Measurements from ENCODE around the gene DPP4. TPM values are rescaled to one million over a fixed set of nuclear protein-coding genes. Genes with fewer than 3 reads are reported as not detected.

The DPP4 gene
- total RNA-seq, 2 donors from 2014 or later = 2.4 to 5.1 TPM

DNA sequence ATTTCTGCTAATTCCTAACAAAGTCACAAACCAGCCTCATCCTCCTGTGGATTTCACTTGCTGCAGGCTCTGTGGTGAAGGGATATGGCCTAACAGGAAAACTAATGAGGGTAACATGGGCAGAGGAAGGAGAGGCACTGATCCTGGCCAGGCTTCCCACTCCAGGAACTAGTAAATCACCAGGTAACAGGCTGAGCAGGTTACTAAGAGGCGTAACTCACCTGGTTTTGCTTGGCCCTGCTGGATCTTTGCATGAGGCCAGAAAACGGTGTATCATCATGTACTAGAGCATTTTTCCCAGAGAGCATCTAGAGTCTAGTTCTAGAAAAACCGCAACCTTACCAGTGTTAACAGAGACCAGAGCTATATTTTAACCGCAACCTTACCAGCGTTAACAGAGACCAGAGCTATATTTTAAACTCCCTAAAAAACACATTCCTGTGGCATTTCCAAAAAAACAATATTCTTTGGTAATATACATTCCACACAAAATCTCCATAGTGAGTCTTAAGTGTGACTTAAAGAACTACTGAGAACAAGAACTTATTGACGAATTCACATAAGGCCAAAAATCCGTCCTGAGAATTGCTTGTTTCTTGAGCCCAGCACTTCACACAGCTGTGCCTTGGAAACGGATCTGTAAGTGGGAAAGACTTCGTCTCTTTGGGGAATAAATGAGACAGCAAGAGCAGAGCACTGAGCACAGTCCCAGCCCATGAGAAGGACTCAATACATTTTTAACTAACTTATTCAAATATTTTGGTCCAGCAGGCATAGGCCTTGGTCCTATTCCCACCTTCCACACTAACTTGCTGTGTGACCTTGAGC lies 43.4 kb downstream of the DPP4 start:
- no peak for DNase-seq (ENCODE audit: low spot score)
- intact Hi-C loops (cut with DNase I) = loop anchor here in 1 of 2 donors (1.0 kb wide), 1 partner anchor 34 kb away; no protein-coding TSS in a partner anchor

DNA sequence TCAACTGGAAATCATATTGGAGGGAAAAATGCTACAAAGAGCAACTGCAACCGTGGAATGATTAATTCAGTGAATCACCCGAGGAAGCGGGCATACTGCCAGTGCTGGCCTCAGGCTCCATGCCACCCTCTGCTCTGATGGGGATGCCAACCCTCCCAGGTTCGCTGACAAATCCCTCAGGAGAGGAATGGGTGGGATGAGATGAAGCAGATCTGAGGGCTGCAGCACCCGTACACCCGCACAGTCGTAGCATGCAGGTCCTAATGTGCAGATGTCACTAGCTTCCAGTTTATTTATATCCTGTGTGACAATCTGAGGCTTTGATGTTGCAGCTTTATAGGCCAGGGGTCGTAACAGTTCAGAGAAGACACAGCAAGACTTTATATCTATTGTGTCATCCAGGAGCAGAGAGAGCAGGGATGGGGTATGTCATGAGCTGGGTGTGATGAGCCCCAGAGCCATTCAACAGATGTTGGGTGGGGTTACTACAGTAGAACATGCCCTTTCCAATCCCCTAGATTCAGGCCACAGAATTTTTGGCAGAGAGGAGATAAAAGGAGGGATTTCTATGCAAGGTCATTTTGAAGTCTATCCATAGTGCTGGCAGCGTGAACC lies 44.6 kb downstream of the DPP4 start:
- peak; percentile 68 for DNase-seq (ENCODE audit: low spot score)
- intact Hi-C loops (cut with DNase I) = no loop called here

GRCh38 chr2:162028511-162028910 lies 45.5 kb downstream of the DPP4 start:
- no peak for DNase-seq (ENCODE audit: low spot score)
- intact Hi-C loops (cut with DNase I) = no loop called here

DNA sequence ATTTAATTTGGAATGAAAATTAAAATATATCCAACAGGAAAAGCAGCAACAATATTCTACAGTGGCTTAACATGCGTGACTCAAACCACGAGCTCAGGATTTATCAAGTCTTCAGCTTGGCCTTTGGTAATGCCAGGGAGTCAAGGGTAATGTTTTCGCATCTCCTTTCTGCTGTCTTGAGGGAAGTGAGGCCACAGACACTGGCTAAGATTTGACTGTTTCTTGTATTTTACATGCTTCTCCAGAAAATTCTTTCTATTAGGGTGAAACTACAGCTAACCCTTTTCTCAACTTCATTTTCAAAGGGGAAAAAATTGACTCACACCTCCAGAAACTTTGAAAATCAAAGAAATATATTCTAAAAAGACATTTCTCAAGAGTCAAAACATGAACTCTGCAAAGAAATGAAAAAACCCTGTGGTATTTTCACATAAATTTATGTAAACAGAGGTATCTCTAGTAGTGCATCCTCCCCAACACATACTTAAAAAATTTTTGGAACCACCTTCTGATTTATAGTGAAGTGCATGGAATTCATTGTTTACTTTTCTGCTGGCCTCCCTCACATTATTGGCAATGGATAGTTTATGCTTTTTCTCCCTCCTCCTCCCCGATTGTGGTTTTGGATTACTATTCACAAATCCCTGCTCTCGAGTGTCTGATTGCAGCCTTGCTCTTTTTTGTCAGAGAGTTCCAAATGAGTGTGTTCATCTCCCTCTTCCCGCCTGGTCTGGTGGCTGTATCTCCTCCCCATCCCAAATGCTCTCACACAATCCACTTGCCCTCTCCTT lies 48.7 kb downstream of the DPP4 start:
- intact Hi-C loops (cut with DNase I) = no loop called here
- DNase-seq (ENCODE audit: low spot score) = no peak

GRCh38 chr2:162022290-162022945 lies 51.6 kb downstream of the DPP4 start:
- intact Hi-C loops (cut with DNase I) = no loop called here

GRCh38 chr2:162021516-162022058 lies 52.4 kb downstream of the DPP4 start:
- intact Hi-C loops (cut with DNase I) = no loop called here
- DNase-seq (ENCODE audit: low spot score) = no peak

More at GRCh38 chr2:162022290-162022945, 51.6 kb downstream of the DPP4 start:
- no peak for DNase-seq (ENCODE audit: low spot score)

- intact Hi-C loops (cut with DNase I) = no loop called here
- DNase-seq (ENCODE audit: low spot score) = no peak
Measured at GRCh38 chr2:162018530-162018929, 55.5 kb downstream of the DPP4 start.

- no peak for DNase-seq (ENCODE audit: low spot score)
- intact Hi-C loops (cut with DNase I) = no loop called here
Measured at GRCh38 chr2:162017233-162017632, 56.8 kb downstream of the DPP4 start.

DNA sequence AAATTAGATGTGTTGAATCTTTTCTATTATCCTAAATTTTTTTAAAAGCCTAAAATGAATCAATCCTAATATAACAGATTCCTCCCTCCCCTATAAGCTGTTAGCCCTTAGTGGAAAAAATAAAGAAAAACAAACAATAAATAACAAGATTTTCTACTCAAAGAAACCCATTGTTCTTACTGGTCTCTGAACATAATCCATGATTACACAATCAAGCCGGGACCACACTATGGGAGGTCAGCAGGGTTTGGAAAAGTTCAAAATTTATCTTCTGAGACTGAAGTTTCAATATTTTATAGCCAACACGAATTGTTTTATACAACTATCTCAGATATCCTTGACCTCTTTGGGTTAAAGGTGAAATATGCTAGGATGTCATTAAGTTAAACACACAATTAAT lies 57.9 kb downstream of the DPP4 start:
- DNase-seq (ENCODE audit: low spot score) = no peak
- intact Hi-C loops (cut with DNase I) = no loop called here

GRCh38 chr2:162014751-162015150 lies 59.3 kb downstream of the DPP4 start:
- intact Hi-C loops (cut with DNase I) = no loop called here
- DNase-seq (ENCODE audit: low spot score) = no peak

DNA sequence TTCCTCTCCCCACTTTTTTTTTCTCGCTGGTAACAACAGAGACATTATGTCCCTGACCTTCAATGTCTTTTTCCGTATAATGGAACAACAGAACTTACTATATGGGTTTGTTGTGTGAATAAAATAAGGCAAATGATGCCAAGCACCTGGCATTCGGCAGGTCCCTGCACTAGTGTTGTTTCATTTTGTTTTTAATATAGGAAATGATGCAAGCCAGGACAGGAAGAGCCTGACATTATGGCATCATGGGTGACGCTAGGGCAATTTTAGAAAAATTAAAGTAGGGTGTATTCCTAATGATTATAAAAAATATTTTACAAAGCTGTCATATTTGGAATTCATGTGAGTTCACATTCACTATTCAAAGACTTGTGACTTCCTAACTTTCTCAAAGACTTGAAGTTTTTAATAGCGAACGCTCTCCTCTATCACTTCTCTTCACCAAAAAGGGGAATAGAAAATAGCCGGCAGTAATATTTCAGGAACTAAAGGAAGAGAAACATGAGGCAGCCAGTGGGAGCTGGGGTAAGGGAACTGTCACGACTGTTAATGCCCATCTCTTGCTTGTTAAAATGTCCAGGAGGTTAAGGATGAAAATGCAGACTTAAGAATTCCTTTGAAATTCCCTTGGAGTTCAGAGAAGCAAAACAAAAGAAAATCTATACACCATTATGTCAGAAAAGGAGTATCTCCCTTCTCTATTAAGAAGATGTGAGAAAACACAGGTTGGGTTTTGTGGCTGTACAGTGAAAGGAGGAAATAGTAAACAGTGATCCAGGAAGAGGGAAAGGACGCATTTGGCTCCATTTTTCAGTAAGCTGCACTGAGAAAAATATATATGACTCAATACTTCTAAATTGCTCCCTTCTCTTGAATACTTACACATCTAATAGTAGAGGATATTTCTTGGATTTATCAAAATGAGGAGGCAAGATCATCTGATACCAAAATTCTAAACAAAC lies 60.2 kb downstream of the DPP4 start:
- no peak for DNase-seq (ENCODE audit: low spot score)
- intact Hi-C loops (cut with DNase I) = no loop called here

GRCh38 chr2:162012565-162013058 lies 61.4 kb downstream of the DPP4 start:
- intact Hi-C loops (cut with DNase I) = no loop called here
- no peak for DNase-seq (ENCODE audit: low spot score)

DNA sequence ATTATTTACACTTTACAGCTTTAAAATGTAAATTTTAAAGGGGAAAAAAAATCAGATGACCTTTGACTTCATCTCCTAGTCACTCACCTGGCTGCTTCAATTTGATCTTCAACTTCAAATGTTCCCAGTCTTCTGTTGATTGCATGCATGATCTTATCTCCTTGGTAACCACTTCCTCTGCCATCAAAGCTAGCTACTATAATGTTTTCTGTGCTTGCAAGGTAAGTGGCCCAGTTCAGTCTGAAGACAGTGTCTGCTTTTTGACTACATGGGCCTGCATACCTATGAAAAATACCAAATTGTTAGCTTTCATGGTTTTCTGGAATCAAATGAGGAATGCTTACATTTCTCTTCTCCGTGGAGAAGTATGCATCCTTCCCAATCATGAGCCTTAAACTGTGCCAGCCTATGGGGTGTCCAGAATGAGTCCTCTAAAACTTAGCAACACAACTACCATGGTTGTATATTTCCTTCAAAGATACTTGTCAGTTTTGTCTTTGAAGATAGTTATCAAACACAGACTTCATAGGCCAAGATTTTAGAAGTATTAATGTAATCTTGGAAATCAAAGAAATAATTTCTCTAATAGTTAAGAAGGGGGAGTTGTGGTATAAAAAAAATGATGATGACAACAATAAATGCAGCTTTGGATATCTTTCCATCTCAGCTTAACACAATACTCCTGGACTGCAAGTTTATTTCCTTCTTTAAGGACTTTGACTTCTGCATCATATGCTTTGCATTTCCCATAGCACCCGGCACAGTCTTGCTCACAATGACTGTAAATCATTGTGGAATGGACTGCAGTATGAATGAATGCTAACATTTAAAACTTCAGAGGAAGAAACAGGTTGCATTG lies 62.1 kb downstream of the DPP4 start:
- intact Hi-C loops (cut with DNase I) = no loop called here
- DNase-seq (ENCODE audit: low spot score) = no peak

GRCh38 chr2:162009543-162009942 lies 64.5 kb downstream of the DPP4 start:
- intact Hi-C loops (cut with DNase I) = loop anchor here (5.0 to 10.0 kb wide), 2 partner anchors 113 to 115 kb away; no protein-coding TSS in a partner anchor

GRCh38 chr2:162007447-162008040 lies 66.5 kb downstream of the DPP4 start:
- intact Hi-C loops (cut with DNase I) = loop anchor here (5.0 to 10.0 kb wide), 2 partner anchors 115 to 117 kb away; no protein-coding TSS in a partner anchor
- no peak for DNase-seq (ENCODE audit: low spot score)

More at GRCh38 chr2:162009543-162009942, 64.5 kb downstream of the DPP4 start:
- DNase-seq (ENCODE audit: low spot score) = no peak

DNA sequence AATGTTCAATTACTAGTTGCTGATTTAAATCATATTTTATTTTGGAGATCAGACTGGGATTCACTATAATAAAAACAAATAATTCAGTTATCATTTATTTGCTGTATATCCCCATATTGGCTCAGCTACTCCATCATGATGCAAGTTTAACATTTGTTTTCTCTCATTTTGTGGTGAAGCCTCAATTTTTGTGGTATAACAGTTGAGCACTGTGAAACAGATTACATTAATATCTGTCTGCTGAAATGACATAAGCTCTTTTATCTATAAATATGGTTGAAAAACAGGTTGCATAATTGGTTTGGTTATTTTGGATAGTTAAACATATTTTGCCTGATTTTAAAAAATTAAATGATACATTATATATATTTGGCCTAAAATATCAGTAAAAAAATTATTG lies 67.7 kb downstream of the DPP4 start:
- intact Hi-C loops (cut with DNase I) = loop anchor here (5.0 to 10.0 kb wide), 2 partner anchors 116 to 118 kb away; no protein-coding TSS in a partner anchor
- DNase-seq (ENCODE audit: low spot score) = no peak

All from posterior vena cava (tissue), 2 donors.